HepG2 (cell line): ENCODE measurements around the gene TP53BP2.

Source experiments
- EP300 ChIP-seq, 3 experiments: sonication (generic) in 1 of 3; formaldehyde crosslinking in 1 of 3; IDR thresholded peaks; 2 replicates each; pipeline versions ENCODE4 v1.5.1 to v1.6.1; 2011 to 2020; ENCODE audit warnings: low read depth in 2 of 3, low read length in 2 of 3, borderline replicate concordance in 1 of 3, improper control_type of control experiment in 1 of 3, mild to moderate bottlenecking in 1 of 3, missing genetic modification reagents in 1 of 3, moderate library complexity in 1 of 3
- GABPA ChIP-seq, 2 experiments: IDR thresholded peaks; 2 replicates each; pipeline ENCODE4 v1.6.1; 2011 to 2016; ENCODE audit warnings: low read depth in 2 of 2, low read length in 1 of 2, missing biosample characterization in 1 of 2, missing genetic modification characterization in 1 of 2
- HNRNPK ChIP-seq: fragments of 200-400 bp; formaldehyde crosslinking; IDR thresholded peaks from 2 replicates; pipeline ENCODE4 v1.6.1; 2018; ENCODE audit warnings: low read length, low read depth, moderate library complexity, mild to moderate bottlenecking; ENCODE audit not compliant: poor library complexity, severe bottlenecking
- MAFF ChIP-seq: IDR thresholded peaks from 2 replicates; pipeline ENCODE4 v1.6.1; 2011; ENCODE audit warnings: low read depth, low read length, improper control_type of control experiment
- MTA3 ChIP-seq: sonication (generic); formaldehyde crosslinking; IDR thresholded peaks from 2 replicates; pipeline ENCODE4 v1.4.0; 2020; ENCODE audit warnings: missing genetic modification reagents
- NFYC ChIP-seq: IDR thresholded peaks from 2 replicates; pipeline ENCODE4 v1.6.1; 2016; ENCODE audit warnings: missing genetic modification reagents, missing compliant biosample characterization
- SP1 ChIP-seq, 2 experiments: fragments of 450-650 bp in 1 of 2; sonication (generic) in 1 of 2; formaldehyde crosslinking in 1 of 2; IDR thresholded peaks; 2 replicates each; pipeline versions ENCODE4 v1.4.0 to v1.6.1; 2016 to 2020; ENCODE audit warnings: missing genetic modification reagents in 1 of 2
- STAT5B ChIP-seq: sonication (generic); formaldehyde crosslinking; IDR thresholded peaks from 2 replicates; pipeline ENCODE4 v1.4.0; 2020; ENCODE audit warnings: missing genetic modification reagents
- ZC3H4 ChIP-seq: sonication (generic); formaldehyde crosslinking; IDR thresholded peaks from 2 replicates; pipeline ENCODE4 v1.4.0; 2020; ENCODE audit warnings: missing genetic modification reagents, borderline replicate concordance
- ZNF232 ChIP-seq: sonication (generic); formaldehyde crosslinking; IDR thresholded peaks from 2 replicates; pipeline ENCODE4 v1.4.0; 2020; ENCODE audit warnings: missing genetic modification reagents, borderline replicate concordance
- ZNF354B ChIP-seq: sonication (generic); formaldehyde crosslinking; IDR thresholded peaks from 2 replicates; pipeline ENCODE4 v1.8.0; 2022; ENCODE audit warnings: mild to moderate bottlenecking, missing genetic modification reagents
- ZNF44 ChIP-seq: sonication (generic); formaldehyde crosslinking; IDR thresholded peaks from 2 replicates; pipeline ENCODE4 v1.5.1; 2020; ENCODE audit warnings: mild to moderate bottlenecking, missing genetic modification reagents
- TF ChIP-seq, protein P1 (sequence below): sonication (generic); formaldehyde crosslinking; IDR thresholded peaks from 2 replicates; pipeline ENCODE4 v1.4.0; 2020; ENCODE audit warnings: low read depth, missing genetic modification reagents
- TF ChIP-seq, protein P2 (sequence below): sonication (generic); formaldehyde crosslinking; IDR thresholded peaks from 2 replicates; pipeline ENCODE4 v1.5.0; 2020; ENCODE audit warnings: mild to moderate bottlenecking, missing genetic modification reagents

DNA sequence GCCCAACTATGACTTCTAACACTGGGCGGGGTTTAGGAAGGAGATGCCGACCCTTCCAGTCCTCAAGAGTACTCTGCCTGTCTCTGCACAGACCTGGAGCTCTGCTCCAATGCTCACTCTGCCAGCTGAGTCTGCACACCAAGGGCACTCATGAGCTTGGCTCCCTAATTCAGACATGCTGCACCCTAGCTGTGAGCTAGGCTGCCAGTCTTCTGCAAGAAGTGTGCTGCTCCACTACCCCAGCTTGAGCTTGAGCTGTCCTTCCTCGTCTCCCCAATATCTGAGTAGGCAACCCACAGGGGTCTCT, 13.2 kb downstream of the TP53BP2 start:
- TF ChIP-seq ZNF44 (CRISPR knock-in tag) = no peak
- no peak for TF ChIP-seq SP1 (IDR thresholded peaks at IDR 0.05)
- no peak for TF ChIP-seq SP1 (CRISPR knock-in tag; IDR thresholded peaks at IDR 0.05)
- TF ChIP-seq ZNF354B (CRISPR knock-in tag) = no peak
- no peak for TF ChIP-seq MTA3 (CRISPR knock-in tag)
- TF ChIP-seq NFYC = no peak
- no peak for TF ChIP-seq GABPA (IDR thresholded peaks at IDR 0.05; ENCODE audit: low read depth, low read length)
- no peak for TF ChIP-seq GABPA (CRISPR knock-in tag; IDR thresholded peaks at IDR 0.05; ENCODE audit: low read depth)
- TF ChIP-seq, protein P1, sequence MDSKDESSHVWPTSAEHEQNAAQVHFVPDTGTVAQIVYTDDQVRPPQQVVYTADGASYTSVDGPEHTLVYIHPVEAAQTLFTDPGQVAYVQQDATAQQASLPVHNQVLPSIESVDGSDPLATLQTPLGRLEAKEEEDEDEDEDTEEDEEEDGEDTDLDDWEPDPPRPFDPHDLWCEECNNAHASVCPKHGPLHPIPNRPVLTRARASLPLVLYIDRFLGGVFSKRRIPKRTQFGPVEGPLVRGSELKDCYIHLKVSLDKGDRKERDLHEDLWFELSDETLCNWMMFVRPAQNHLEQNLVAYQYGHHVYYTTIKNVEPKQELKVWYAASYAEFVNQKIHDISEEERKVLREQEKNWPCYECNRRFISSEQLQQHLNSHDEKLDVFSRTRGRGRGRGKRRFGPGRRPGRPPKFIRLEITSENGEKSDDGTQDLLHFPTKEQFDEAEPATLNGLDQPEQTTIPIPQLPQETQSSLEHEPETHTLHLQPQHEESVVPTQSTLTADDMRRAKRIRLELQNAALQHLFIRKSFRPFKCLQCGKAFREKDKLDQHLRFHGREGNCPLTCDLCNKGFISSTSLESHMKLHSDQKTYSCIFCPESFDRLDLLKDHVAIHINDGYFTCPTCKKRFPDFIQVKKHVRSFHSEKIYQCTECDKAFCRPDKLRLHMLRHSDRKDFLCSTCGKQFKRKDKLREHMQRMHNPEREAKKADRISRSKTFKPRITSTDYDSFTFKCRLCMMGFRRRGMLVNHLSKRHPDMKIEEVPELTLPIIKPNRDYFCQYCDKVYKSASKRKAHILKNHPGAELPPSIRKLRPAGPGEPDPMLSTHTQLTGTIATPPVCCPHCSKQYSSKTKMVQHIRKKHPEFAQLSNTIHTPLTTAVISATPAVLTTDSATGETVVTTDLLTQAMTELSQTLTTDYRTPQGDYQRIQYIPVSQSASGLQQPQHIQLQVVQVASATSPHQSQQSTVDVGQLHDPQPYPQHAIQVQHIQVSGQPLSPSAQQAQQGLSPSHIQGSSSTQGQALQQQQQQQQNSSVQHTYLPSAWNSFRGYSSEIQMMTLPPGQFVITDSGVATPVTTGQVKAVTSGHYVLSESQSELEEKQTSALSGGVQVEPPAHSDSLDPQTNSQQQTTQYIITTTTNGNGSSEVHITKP (CRISPR knock-in tag) = no peak
- no peak for TF ChIP-seq ZC3H4 (CRISPR knock-in tag)
- TF ChIP-seq, protein P2, sequence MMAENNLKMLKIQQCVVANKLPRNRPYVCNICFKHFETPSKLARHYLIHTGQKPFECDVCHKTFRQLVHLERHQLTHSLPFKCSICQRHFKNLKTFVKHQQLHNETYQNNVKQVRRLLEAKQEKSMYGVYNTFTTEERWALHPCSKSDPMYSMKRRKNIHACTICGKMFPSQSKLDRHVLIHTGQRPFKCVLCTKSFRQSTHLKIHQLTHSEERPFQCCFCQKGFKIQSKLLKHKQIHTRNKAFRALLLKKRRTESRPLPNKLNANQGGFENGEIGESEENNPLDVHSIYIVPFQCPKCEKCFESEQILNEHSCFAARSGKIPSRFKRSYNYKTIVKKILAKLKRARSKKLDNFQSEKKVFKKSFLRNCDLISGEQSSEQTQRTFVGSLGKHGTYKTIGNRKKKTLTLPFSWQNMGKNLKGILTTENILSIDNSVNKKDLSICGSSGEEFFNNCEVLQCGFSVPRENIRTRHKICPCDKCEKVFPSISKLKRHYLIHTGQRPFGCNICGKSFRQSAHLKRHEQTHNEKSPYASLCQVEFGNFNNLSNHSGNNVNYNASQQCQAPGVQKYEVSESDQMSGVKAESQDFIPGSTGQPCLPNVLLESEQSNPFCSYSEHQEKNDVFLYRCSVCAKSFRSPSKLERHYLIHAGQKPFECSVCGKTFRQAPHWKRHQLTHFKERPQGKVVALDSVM (CRISPR knock-in tag) = no peak
- no peak for TF ChIP-seq HNRNPK
- TF ChIP-seq STAT5B (CRISPR knock-in tag) = no peak
- TF ChIP-seq MAFF = no peak
- TF ChIP-seq EP300 (IDR thresholded peaks at IDR 0.05; ENCODE audit: low read depth in 2 of 2, low read length in 2 of 2) = no peak
- no peak for TF ChIP-seq EP300 (CRISPR knock-in tag; IDR thresholded peaks at IDR 0.05; ENCODE audit: borderline replicate concordance)
- TF ChIP-seq ZNF232 (CRISPR knock-in tag) = no peak
